ENCODE data around the gene ID2. TPM values are rescaled to one million over a fixed set of nuclear protein-coding genes. Genes with fewer than 3 reads are reported as not detected.

The ID2 gene
- total and polyA plus RNA-seq, 2 of the 13 experiments (the other 11 are each of a cell fraction or from before 2014, with no cell fraction given): 214 to 719 TPM

- TF ChIP-seq GPBP1L1 (CRISPR knock-in tag; IDR thresholded peaks at IDR 0.05) (no peak), NCOA2 (CRISPR knock-in tag; IDR thresholded peaks at IDR 0.05) (no peak), ZNF121 (CRISPR knock-in tag; IDR thresholded peaks at IDR 0.05) (peak; percentile 46; the same call in 1 of the 2 replicates), ZNF207 (IDR thresholded peaks at IDR 0.05; ENCODE audit: borderline replicate concordance) (no peak), PHF8 (CRISPR knock-in tag; IDR thresholded peaks at IDR 0.05) (no peak; the same call in 1 of the 2 replicates), PAX8 (CRISPR knock-in tag; IDR thresholded peaks at IDR 0.05; ENCODE audit: borderline replicate concordance) (peak; percentile 54; the same call in 1 of the 2 replicates), CAMTA2 (CRISPR knock-in tag; IDR thresholded peaks at IDR 0.05; ENCODE audit: borderline replicate concordance) (no peak), NFYC (CRISPR knock-in tag; IDR thresholded peaks at IDR 0.05) (no peak), ZNF292 (CRISPR knock-in tag; IDR thresholded peaks at IDR 0.05; ENCODE audit: borderline replicate concordance, low read depth) (peak; percentile 83), KLF13 (CRISPR knock-in tag; IDR thresholded peaks at IDR 0.05) (peak; percentile 67; the same call in 1 of the 2 replicates), ZBTB21 (CRISPR knock-in tag; IDR thresholded peaks at IDR 0.05) (no peak), ZNF546 (CRISPR knock-in tag; conservative IDR thresholded peaks at IDR 0.05) (peak; percentile 83; the same call in 1 of the 2 replicates), ZBTB39 (CRISPR knock-in tag; IDR thresholded peaks at IDR 0.05) (peak; percentile 52; the same call in 1 of the 2 replicates)
- TF ChIP-seq, protein P1, sequence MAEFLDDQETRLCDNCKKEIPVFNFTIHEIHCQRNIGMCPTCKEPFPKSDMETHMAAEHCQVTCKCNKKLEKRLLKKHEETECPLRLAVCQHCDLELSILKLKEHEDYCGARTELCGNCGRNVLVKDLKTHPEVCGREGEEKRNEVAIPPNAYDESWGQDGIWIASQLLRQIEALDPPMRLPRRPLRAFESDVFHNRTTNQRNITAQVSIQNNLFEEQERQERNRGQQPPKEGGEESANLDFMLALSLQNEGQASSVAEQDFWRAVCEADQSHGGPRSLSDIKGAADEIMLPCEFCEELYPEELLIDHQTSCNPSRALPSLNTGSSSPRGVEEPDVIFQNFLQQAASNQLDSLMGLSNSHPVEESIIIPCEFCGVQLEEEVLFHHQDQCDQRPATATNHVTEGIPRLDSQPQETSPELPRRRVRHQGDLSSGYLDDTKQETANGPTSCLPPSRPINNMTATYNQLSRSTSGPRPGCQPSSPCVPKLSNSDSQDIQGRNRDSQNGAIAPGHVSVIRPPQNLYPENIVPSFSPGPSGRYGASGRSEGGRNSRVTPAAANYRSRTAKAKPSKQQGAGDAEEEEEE (CRISPR knock-in tag; IDR thresholded peaks at IDR 0.05; ENCODE audit: borderline replicate concordance): peak; percentile 48; the same call in 1 of the 2 replicates
- TF ChIP-seq, protein P2, sequence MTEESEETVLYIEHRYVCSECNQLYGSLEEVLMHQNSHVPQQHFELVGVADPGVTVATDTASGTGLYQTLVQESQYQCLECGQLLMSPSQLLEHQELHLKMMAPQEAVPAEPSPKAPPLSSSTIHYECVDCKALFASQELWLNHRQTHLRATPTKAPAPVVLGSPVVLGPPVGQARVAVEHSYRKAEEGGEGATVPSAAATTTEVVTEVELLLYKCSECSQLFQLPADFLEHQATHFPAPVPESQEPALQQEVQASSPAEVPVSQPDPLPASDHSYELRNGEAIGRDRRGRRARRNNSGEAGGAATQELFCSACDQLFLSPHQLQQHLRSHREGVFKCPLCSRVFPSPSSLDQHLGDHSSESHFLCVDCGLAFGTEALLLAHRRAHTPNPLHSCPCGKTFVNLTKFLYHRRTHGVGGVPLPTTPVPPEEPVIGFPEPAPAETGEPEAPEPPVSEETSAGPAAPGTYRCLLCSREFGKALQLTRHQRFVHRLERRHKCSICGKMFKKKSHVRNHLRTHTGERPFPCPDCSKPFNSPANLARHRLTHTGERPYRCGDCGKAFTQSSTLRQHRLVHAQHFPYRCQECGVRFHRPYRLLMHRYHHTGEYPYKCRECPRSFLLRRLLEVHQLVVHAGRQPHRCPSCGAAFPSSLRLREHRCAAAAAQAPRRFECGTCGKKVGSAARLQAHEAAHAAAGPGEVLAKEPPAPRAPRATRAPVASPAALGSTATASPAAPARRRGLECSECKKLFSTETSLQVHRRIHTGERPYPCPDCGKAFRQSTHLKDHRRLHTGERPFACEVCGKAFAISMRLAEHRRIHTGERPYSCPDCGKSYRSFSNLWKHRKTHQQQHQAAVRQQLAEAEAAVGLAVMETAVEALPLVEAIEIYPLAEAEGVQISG (CRISPR knock-in tag; IDR thresholded peaks at IDR 0.05): peak; percentile 62
- TF ChIP-seq, protein P3, sequence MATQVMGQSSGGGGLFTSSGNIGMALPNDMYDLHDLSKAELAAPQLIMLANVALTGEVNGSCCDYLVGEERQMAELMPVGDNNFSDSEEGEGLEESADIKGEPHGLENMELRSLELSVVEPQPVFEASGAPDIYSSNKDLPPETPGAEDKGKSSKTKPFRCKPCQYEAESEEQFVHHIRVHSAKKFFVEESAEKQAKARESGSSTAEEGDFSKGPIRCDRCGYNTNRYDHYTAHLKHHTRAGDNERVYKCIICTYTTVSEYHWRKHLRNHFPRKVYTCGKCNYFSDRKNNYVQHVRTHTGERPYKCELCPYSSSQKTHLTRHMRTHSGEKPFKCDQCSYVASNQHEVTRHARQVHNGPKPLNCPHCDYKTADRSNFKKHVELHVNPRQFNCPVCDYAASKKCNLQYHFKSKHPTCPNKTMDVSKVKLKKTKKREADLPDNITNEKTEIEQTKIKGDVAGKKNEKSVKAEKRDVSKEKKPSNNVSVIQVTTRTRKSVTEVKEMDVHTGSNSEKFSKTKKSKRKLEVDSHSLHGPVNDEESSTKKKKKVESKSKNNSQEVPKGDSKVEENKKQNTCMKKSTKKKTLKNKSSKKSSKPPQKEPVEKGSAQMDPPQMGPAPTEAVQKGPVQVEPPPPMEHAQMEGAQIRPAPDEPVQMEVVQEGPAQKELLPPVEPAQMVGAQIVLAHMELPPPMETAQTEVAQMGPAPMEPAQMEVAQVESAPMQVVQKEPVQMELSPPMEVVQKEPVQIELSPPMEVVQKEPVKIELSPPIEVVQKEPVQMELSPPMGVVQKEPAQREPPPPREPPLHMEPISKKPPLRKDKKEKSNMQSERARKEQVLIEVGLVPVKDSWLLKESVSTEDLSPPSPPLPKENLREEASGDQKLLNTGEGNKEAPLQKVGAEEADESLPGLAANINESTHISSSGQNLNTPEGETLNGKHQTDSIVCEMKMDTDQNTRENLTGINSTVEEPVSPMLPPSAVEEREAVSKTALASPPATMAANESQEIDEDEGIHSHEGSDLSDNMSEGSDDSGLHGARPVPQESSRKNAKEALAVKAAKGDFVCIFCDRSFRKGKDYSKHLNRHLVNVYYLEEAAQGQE (IDR thresholded peaks at IDR 0.05; ENCODE audit: borderline replicate concordance in 1 of 2, low read depth in 1 of 2, low read length in 2 of 2): no peak
Measured at GRCh38 chr2:8684878-8685696, 3.2 kb downstream of the ID2 start (continued).

Measured in HepG2 (cell line).